NCI-H524 (cell line): ENCODE data around the gene MYRIP.

Experiments used
- DNase-seq, 2 experiments: peaks; one replicate each; lab custom pipeline; 2025; lab: John Stamatoyannopoulos, UW

The MYRIP gene

GRCh38 chr3:40189118-40189517, 379.7 kb downstream of the MYRIP start:
- no peak for DNase-seq

GRCh38 chr3:40190056-40190455, 380.6 kb downstream of the MYRIP start:
- no peak for DNase-seq

- DNase-seq: no peak
These were observed 381.8 kb downstream of the MYRIP start for GRCh38 chr3:40191251-40191650.

GRCh38 chr3:40191850-40192448, 382.5 kb downstream of the MYRIP start:
- DNase-seq: peak in 1 of 2 experiments; percentile 55

GRCh38 chr3:40192628-40193027, 383.2 kb downstream of the MYRIP start:
- DNase-seq: no peak

- no peak for DNase-seq
These were observed 387.6 kb downstream of the MYRIP start for GRCh38 chr3:40196966-40197365.

GRCh38 chr3:40200692-40201316, 391.4 kb downstream of the MYRIP start:
- DNase-seq: no peak

- peak in 1 of 2 experiments; percentile 62 for DNase-seq
These were observed 392.4 kb downstream of the MYRIP start for GRCh38 chr3:40201770-40202169.

GRCh38 chr3:40206522-40206921, 397.1 kb downstream of the MYRIP start:
- no peak for DNase-seq

- no peak for DNase-seq
These were observed 398.4 kb downstream of the MYRIP start for GRCh38 chr3:40207796-40208195.

- no peak for DNase-seq
These were observed 398.8 kb downstream of the MYRIP start for GRCh38 chr3:40208251-40208650.

GRCh38 chr3:40211579-40211978, 402.2 kb downstream of the MYRIP start:
- no peak for DNase-seq

GRCh38 chr3:40213556-40213955, 404.1 kb downstream of the MYRIP start:
- no peak for DNase-seq

GRCh38 chr3:40215015-40215414, 405.6 kb downstream of the MYRIP start:
- no peak for DNase-seq

GRCh38 chr3:40216471-40216870, 407.1 kb downstream of the MYRIP start:
- DNase-seq: no peak

- no peak for DNase-seq
These were observed 414.4 kb downstream of the MYRIP start for GRCh38 chr3:40223856-40224255.

GRCh38 chr3:40224796-40225515, 415.5 kb downstream of the MYRIP start:
- DNase-seq: no peak

GRCh38 chr3:40226636-40227035, 417.2 kb downstream of the MYRIP start:
- DNase-seq: no peak

GRCh38 chr3:40228792-40229350, 419.5 kb downstream of the MYRIP start:
- DNase-seq: no peak

- no peak for DNase-seq
These were observed 420.0 kb downstream of the MYRIP start for GRCh38 chr3:40229386-40229785.

GRCh38 chr3:40229963-40230362, 420.6 kb downstream of the MYRIP start:
- DNase-seq: no peak

GRCh38 chr3:40230382-40230781, 421.0 kb downstream of the MYRIP start:
- no peak for DNase-seq

- no peak for DNase-seq
These were observed 423.2 kb downstream of the MYRIP start for GRCh38 chr3:40232626-40233025.
